Melanocyte of skin (primary cell): ENCODE data around the gene SPOP. TPM values are rescaled to one million over a fixed set of nuclear protein-coding genes. Genes with fewer than 3 reads are reported as not detected.

Source experiments
- total RNA-seq, 2 donors: library from RNA; depleted of rRNA; stranded (reverse); fragments of >200 nt; gene quantifications; 2 replicates each; pipeline ENCODE4 v1.2.3, GENCODE V29; 2012

SPOP gene
- 10 to 100 TPM; 29.3 to 54.7 TPM for total RNA-seq

DNA sequence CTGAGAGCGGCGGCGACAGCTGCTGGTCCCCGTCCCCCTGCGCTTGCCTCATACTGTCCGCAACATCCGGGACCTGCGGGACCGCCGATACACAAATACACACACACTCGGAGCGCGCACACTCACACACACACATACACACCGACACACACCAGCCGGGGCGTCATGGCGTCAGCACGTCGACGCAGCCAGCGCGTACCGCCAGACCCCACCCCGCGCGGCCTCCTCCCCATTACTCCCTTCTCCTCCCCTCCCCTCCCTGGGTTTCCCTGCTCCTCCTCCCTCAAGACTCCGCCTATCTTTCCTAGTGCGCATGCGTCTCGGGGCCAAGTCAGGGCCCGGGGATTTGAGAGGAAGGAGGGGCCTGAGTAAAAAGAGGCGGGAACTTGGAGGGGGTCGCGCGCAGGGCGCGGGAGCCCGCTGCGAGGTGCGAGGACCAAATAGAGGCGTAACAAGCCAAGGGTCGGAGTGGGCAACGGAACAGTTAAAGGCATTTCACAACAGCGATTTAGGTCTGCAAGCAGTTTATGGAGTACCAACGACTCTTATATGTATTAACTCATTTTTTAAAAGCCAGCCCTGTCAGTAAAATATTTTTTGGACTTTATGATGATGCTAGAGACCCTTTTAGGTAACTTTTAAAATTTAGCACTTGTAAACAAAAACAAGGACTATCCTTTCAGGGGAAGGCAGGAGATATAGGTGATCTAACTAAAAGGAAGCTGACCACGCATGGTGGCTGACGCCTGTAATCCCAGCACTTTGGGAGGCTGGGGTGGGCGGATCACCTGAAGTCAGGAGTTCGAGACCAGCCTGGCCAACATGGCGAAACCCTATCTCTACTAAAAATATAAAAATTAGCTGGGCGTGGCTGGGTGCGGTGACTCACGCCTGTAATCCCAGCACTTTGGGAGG, at the start of gene SPOP:
TSS of gene SPOP (minus strand) at position 165 of the 915 bp plus-strand sequence. CDS start 55,287 bp downstream, outside the sequence.

DNA sequence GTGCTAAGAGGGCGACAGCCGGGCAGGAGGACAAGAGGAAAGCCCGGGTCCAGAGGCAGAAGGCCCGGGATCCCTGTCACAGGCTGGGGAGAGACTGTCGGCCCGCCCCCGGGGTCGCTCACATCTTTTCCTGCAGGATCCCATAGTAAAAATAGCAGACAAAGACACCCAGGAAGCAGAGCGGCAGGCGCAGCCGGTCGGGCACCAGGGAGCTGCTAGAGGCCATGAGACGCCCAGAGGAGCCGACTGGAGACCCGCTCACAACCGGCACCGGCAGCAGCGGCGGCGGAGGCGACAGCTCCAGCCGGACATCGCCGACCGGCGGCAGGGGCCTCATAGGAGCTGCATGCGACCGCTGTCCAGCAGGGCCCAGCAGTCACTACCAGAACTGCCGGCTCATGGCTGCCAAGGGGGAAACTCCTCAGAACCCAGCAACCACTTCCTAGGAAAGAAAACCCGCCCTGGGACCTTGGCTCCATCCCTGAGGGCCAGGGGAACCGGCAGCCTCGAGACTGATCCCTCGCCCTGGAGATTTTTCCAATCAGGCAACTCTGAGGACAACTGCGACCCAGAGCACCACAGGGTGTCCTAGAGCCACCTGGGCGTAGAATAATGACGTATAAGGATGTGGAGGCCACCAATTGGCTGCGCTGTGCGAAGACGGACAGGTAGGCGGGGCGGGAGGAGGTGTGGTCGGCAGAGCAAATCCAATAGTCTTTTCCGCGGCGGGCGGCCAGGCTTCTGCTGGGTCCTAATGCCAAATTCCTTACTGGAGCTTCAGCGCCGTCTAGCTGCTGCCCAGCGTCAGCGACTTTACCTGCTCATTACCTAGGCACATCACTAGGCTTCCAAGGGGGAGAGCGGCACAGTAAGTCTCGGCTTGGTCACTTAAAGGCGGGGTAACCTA, 30.0 kb upstream of the SPOP start, which contains the start of gene SLC35B1:
TSS of gene SLC35B1 (minus strand) at position 357 of the 907 bp plus-strand sequence. CDS start at position 226, 131 bp downstream.

DNA sequence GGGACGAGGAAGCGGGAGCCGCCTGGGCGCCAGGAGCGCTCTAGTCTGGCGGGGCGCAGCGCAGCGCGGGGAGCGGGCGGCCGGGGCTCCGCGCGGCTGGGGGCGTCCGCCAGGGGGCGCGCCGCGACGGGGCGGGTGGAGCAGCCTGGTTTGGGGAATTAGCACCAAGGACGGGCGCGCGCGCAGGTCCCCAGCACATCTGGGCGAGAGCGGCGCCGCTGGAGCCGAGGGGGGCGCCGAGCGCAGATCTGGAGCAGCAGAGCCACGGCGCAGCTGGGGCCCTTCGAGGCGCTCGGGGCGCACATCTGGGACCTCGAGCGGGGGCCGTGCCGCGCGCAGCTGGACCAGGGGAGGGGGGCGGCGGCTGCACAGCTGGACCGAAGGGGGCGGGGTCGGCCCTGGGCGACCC, 102.2 kb downstream of the SPOP start, which contains the start of gene NXPH3:
TSS of gene NXPH3 (plus strand) at position 193 of the 409 bp plus-strand sequence. CDS start 349 bp downstream, outside the sequence.

Other genes starting within 250 kb of the SPOP start
- gene NGFR, start 182.8 kb downstream of the SPOP start, total RNA-seq, result 10 to 100 TPM in 1 of 2 donors, 1 to 10 TPM in 1; 1.7 to 13.3 TPM
- 1 to 10 TPM in 1 of 2 donors, under 1 TPM in 1; under 0.01 to 2.4 TPM for gene NXPH3, start 102.2 kb downstream of the SPOP start, total RNA-seq
- gene SLC35B1, start 29.9 kb upstream of the SPOP start, total RNA-seq, result 10 to 100 TPM; 47.8 to 67.6 TPM
- gene FAM117A, start 86.0 kb upstream of the SPOP start, total RNA-seq, result 1 to 10 TPM; 2.7 to 6.5 TPM
- 10 to 100 TPM; 42.7 to 44.0 TPM for gene KAT7, start 110.6 kb upstream of the SPOP start, total RNA-seq
- gene TAC4, start 170.0 kb upstream of the SPOP start, total RNA-seq, result not detected